DOHH2 (cell line): ENCODE results near the gene ACAA1.

Source experiments
- H3F3A ChIP-seq: fragments of 200-600 bp; sonication (generic), shearing (Covaris generic); 2 replicates; pipeline ENCODE4 v1.6.0; 2016; ENCODE audit warnings: antibody characterized with exemption, mild to moderate bottlenecking; ENCODE audit not compliant: control insufficient read depth, insufficient read depth
- H3K27ac ChIP-seq: fragments of 200-600 bp; sonication (generic); 2 replicates; pipeline ENCODE4 v1.5.1; 2014; ENCODE audit warnings: low read depth, mild to moderate bottlenecking, low read length, moderate library complexity
- H3K27me3 ChIP-seq: fragments of 200-600 bp; sonication (generic); 2 replicates; pipeline ENCODE4 v1.6.1; 2014; ENCODE audit warnings: mild to moderate bottlenecking, low read length, mixed read lengths; ENCODE audit not compliant: control insufficient read depth
- H3K36me3 ChIP-seq: fragments of 200-600 bp; sonication (generic); 2 replicates; pipeline ENCODE4 v1.6.1; 2014; ENCODE audit warnings: mild to moderate bottlenecking, low read length, moderate library complexity, mixed read lengths; ENCODE audit not compliant: control insufficient read depth
- H3K4me1 ChIP-seq: fragments of 200-600 bp; sonication (generic); 2 replicates; pipeline ENCODE4 v1.6.1; 2014; ENCODE audit warnings: mild to moderate bottlenecking, low read length, mixed read lengths; ENCODE audit not compliant: control insufficient read depth
- H3K4me2 ChIP-seq: fragments of 200-600 bp; sonication (generic); 2 replicates; pipeline ENCODE4 v1.6.0; 2014; ENCODE audit warnings: mild to moderate bottlenecking, low read length, moderate library complexity
- H3K4me3 ChIP-seq: fragments of 200-600 bp; sonication (generic); 2 replicates; pipeline ENCODE4 v1.5.1; 2014; ENCODE audit warnings: mild to moderate bottlenecking, low read length, mixed read lengths
- H3K79me2 ChIP-seq: fragments of 200-600 bp; sonication (generic); 2 replicates; pipeline ENCODE4 v1.6.1; 2014; ENCODE audit warnings: mild to moderate bottlenecking, low read length, mixed read lengths; ENCODE audit not compliant: control insufficient read depth
- H3K9me2 ChIP-seq: fragments of 200-600 bp; sonication (generic); replicated peaks from 2 replicates; pipeline ENCODE4 v1.6.1; 2014; ENCODE audit warnings: mild to moderate bottlenecking, low read length, mixed read lengths; ENCODE audit not compliant: control insufficient read depth
- H3K9me3 ChIP-seq: fragments of 200-600 bp; sonication (generic); 2 replicates; pipeline ENCODE4 v1.6.1; 2014; ENCODE audit warnings: antibody characterized with exemption, low read length, mixed read lengths; ENCODE audit not compliant: control insufficient read depth, insufficient read depth
- H4K20me1 ChIP-seq: fragments of 200-600 bp; sonication (generic); 2 replicates; pipeline ENCODE4 v1.6.0; 2014; ENCODE audit warnings: low read depth, mild to moderate bottlenecking, antibody characterized with exemption, low read length, moderate library complexity; ENCODE audit not compliant: control insufficient read depth, insufficient read depth
- CTCF ChIP-seq: fragments of 200-600 bp; sonication (generic); IDR thresholded peaks from one replicate; pipeline ENCODE4 v1.5.1; 2014; ENCODE audit warnings: antibody characterized with exemption, mild to moderate bottlenecking, low read depth, low read length; ENCODE audit not compliant: poor library complexity, severe bottlenecking
- EZH2phosphoT487 ChIP-seq: fragments of 200-600 bp; sonication (generic); IDR thresholded peaks from 2 replicates; pipeline ENCODE4 v1.6.1; 2017; ENCODE audit warnings: borderline replicate concordance, mild to moderate bottlenecking, antibody characterized with exemption, low read length, moderate library complexity, mixed read lengths

ACAA1 gene

DNA sequence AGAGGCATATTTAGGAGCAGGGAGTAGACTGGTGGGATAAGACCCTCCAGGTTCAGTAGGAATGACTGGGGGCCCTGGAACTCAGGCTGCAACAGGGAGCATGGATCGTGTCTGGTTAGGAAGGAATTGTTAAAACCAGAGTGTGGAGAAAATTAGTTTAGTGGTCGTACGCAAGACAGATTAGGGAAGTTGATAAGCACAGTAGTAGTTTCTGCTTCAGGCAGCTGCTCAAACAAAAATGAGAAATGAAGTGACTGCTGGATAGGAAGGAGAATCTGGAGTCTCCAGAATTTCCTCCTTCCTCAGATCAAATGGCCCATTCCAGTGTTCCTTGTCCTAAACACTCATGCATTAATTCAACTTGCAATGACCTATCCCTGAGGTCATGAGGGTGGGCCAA, 12.8 kb upstream of the ACAA1 start:
- no peak for TF ChIP-seq CTCF
- TF ChIP-seq EZH2phosphoT487 = no peak
- H3K4me2 ChIP-seq = peak overlapping the region; percentile 60
- peak overlapping the region; percentile 57 for H3K27ac ChIP-seq

DNA sequence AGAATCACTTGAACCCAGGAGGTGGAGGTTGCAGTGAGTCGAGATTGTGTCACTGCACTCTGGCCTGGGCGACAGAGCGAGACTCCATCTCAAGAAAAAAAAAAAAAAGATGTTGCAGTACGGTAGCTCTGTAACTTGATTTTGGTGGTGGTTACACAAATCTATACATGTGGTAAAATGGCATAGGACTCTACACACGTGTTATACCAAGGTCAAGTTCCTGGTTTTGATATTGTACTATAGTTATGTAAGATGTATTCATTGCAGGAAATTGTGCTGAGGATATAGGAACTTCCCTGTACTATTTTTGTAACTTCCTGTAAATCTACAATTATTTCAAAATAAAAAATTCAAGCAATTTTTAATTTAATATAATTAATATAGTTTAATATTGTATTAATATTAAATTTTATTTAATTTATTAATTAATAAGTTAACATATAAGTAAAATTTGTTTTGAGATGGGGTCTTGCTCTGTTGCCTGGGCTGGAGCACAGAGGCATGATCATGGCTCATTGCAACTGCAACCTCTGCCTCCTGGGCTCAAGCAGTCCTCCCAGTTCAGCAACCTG, 11.5 kb upstream of the ACAA1 start:
- peak overlapping the region; percentile 55 for H3K4me2 ChIP-seq
- no peaks in the 10 kb centered on the region for H4K20me1 ChIP-seq
- peak overlapping the region; percentile 43 for H3K4me3 ChIP-seq
- H3K36me3 ChIP-seq = no peaks in the 10 kb centered on the region
- TF ChIP-seq CTCF (no peak), EZH2phosphoT487 (no peak)
- H3K27me3 ChIP-seq = no peaks in the 10 kb centered on the region
- no peaks in the 10 kb centered on the region for H3K79me2 ChIP-seq
- H3K9me2 ChIP-seq = no peaks in the 10 kb centered on the region
- H3K4me1 ChIP-seq = peaks cover 49% of the 10 kb centered on the region
- H3K27ac ChIP-seq = peak overlapping the region; percentile 38; the same call in 1 of the 2 replicates
- peaks cover 15% of the 10 kb centered on the region; the same call in 1 of the 2 replicates for H3K9me3 ChIP-seq
- peaks cover 16% of the 10 kb centered on the region for H3F3A ChIP-seq

More for the DNA sequence above, 12.8 kb upstream of the ACAA1 start:
- no peaks in the 10 kb centered on the region for H3K79me2 ChIP-seq
- peaks cover 41% of the 10 kb centered on the region for H3K4me1 ChIP-seq
- H3K27me3 ChIP-seq = no peaks in the 10 kb centered on the region
- peak overlapping the region; percentile 31 for H3K4me3 ChIP-seq
- H3K36me3 ChIP-seq = no peaks in the 10 kb centered on the region
- H3K9me3 ChIP-seq = peaks cover 15% of the 10 kb centered on the region; the same call in 1 of the 2 replicates
- no peaks in the 10 kb centered on the region for H3K9me2 ChIP-seq
- H3F3A ChIP-seq = peaks cover 16% of the 10 kb centered on the region; the same call in 1 of the 2 replicates
- H4K20me1 ChIP-seq = no peaks in the 10 kb centered on the region

- no peaks in the 10 kb centered on the region for H3K9me2 ChIP-seq
- H3K36me3 ChIP-seq = peaks cover 3% of the 10 kb centered on the region; the same call in 1 of the 2 replicates
- H4K20me1 ChIP-seq = no peaks in the 10 kb centered on the region
- H3K4me3 ChIP-seq = peak overlapping the region; percentile 10; the same call in 1 of the 2 replicates
- H3K4me2 ChIP-seq = peak overlapping the region; percentile 55; the same call in 1 of the 2 replicates
- peaks cover 15% of the 10 kb centered on the region; the same call in 1 of the 2 replicates for H3K9me3 ChIP-seq
- TF ChIP-seq CTCF (no peak), EZH2phosphoT487 (no peak)
- H3K79me2 ChIP-seq = no peaks in the 10 kb centered on the region
- no peak overlapping the region for H3K27ac ChIP-seq
- H3K4me1 ChIP-seq = peaks cover 51% of the 10 kb centered on the region
- H3F3A ChIP-seq = peaks cover 16% of the 10 kb centered on the region
- no peaks in the 10 kb centered on the region for H3K27me3 ChIP-seq
These were observed 10.5 kb upstream of the ACAA1 start for GRCh38 chr3:38147421-38147820.
